IPS DF 4.7 (cell line): ENCODE data around the gene CPNE2.

ENCODE experiments used
- DNase-seq: peaks from one replicate; pipeline ENCODE4 v3.0.0-alpha.2; 2013; ENCODE audit warnings: low spot score; ENCODE audit errors: extremely low read depth

The CPNE2 gene

DNA sequence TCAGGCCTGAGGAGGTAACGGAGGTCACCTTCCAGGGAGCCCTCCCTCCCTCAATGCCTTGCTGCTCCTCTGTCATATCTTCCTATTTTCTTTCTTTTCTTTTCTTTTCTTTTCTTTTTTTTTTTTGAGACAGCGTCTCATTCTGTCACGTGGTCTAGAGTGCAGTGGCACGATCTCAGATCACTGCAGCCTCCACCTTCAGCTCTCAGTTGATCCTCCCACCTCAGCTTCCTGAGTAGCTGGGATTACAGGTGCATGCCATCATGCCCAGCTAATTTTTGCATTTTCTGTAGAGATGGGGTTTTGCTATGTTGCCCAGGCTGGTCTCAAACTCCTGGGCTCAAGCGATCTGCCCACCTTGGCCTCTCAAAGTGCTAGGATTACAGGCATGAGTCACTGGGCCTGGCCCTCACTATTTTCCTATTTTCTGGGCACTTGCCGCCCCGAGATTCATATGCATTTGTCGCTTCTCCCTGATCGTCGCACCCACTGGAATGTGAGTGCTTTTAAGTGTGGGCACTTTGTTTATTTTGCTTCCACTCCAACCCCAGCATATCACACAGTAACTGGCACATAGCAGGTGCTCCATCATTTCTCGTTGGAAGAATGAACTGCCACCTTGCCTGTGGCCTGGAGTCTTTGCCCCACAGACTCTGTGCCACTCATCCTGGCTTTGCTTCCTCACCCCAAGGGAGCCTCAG lies 31.7 kb downstream of the CPNE2 start:
- no peak for DNase-seq

DNA sequence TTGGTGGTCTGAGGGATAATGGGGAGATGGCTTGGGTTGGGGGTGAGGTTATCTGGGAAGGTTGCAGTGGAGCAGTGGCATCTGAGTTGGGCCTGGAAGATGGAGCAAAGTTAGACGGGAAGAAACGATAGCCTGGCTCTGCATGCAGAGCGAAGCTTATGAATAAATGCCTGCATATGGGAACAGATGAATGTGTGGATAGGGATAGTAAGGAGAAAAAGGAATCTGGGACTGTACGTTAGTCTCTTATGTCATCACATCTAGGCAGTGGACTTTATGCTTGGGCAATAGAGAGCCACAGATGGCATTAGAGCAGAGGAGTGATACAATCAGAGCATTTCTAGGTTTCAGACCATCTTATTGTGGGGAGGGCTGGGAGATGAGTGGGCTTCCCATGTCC lies 33.0 kb downstream of the CPNE2 start:
- DNase-seq = no peak

DNA sequence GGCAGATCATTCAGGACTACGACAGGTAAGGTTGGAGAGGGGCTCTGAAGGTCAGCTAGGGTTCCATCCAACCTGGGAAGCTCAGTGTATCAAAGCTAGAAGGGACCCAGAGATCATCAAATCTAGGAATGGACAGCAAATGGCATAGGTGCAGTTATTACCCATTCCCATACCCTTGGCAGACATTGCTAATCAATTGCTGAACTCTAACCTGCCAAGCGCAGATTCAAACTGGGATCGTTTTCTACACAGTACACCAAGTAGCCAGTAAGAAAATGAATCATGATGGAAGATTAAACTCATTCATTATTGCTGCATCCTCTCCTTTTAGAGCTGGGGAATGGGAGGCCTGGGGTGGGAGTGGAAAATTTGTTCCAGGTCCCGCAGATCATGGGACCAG lies 33.6 kb downstream of the CPNE2 start:
- no peak for DNase-seq

DNA sequence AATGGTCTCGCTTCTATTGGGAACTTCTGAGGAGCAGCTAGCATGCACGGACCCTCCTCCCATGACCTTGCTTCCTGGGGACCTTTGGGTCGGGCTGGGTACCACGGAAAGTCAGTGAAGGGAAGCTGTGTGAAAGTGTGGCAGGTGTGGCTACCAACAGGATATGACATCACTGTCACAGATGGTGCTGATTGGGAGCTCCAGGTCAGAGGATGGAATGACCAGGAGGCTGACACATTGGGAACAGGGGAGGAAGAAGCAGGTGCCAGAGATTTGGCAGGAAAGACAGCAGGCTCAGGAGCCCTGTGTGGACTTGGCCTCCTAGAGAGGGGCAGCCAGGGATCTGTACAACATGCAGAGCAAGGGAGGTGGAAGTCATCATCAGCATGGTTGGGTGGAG lies 34.0 kb downstream of the CPNE2 start:
- DNase-seq = no peak

DNA sequence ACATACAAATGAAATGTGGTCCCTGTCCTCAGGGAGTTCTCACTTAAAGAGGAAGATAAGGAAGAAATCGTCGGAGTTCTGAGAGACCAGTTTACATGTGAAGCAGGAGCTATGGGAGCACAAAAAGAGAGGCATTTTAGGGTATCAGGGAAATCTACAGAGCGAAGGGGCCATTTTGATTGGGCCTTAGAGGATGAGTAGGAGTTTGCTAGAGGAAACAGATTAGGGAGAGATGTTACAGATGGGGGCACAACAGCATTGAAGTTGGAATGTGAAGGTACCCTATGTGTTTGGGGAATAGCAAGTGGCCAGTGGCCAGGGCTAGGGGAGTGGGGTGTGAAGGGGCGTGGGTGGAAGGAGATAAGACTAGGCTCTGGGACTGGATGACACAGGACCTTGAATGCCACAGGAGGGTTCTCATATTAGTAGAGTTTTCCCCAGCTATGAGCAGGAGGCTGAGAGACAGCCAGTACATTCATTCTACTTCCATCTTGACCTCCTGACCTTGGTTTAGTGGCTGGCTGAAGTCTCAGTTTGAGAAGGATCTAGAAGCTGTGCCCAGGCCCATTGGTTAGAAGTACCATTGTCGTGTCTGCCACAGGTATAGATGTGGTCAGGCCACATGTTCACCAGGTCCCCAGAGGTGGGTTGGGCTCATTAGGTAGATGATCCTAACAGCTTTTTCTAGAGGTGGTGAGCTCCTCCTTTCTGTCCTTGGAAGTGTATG lies 34.8 kb downstream of the CPNE2 start:
- no peak for DNase-seq

DNA sequence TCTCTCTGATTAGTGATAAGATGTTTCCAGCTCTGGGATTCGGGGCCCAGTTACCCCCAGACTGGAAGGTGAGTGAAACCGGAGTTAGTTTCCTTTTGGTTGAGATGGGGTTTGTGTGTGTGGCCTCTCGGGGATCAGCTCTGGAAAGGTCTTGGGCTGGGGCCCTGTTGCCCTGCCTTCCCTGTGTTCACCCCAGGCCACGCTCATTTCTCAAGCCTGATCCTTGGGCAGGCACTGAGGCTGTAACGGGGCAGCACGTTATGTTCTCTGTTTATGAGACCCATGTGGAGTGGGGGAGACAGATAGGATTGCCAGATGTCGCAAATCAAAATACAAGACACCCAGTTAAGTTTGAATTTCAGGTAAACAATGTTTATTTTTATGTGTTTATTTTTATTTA lies 35.5 kb downstream of the CPNE2 start:
- DNase-seq = no peak

DNA sequence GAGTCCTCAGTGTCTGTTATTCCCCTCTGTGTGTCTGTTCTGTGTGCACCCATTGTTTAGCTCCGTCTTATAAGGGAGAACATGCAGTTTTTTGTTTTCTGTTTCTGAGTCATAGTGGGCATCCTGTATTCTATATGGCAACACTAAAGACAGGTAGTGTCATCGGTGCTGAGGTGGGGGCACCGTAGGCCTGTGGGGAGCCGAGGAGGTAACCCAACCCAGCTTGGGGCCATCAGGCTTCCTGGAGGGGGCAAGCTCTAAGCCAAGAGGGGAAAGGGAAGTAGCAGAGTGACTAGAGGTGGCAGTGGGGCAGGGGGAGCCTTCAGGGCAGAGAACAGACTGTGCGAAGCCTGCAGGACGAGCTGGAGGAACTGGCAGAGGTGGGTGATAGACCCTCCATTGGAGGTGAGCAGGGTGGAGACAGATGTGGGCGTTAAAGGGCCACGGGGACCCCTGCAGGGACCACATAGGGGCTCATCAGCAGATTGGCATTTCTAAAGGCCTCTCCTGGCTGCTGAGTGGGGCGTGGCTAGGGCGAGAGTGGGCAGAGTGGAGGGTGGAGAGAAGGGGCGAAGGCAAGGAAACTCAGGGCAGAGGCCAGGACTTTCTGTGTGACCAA lies 36.5 kb downstream of the CPNE2 start:
- DNase-seq = no peak

DNA sequence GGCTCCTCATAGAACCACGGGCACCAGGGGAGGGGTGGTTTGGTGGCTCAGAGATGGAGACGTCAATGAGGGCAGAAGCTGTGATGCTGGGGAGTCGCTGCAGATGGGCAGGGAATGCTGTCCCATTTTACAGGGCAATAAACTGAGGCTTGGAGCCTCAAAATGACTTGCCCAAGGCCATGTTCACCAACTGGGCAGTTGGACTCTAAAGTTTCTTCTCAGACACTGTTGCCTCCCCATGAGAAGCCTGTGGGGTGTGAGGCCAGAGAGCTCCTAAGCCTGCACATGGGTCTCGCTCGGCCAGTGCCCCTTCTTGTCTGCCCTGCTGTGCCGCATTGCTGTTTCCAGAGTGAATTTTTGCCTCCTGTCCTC lies 38.6 kb downstream of the CPNE2 start:
- no peak for DNase-seq

DNA sequence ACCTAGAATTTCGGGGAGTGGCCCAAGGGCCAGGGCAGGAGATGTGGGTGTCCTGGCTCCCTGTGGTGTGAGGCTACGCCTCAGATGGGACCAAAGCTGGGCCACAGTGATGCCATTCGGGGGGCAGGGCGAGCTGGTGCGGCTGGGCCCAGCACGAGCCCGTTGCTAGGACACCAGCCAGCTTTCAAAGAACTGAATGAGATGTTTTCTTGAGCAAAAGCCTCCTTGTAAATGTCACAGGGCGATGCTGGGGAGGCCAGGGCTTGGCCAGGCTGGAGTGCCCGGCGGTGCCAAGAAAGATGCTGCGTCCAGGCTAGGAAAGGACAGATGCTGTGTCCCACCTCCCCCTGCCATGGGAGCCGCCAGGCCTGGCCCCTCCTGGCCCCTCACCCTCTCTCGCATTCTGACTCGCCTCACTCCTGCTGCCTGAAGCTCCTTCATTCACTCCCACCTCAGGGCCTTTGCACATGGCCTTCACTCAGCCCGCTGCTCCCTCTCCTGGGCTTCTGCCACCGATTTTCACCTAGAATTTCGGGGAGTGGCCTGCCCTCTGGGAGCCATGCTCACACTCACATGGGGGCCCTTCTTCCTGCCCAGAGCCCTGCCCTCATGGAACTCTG lies 39.1 kb downstream of the CPNE2 start:
- no peak for DNase-seq

DNA sequence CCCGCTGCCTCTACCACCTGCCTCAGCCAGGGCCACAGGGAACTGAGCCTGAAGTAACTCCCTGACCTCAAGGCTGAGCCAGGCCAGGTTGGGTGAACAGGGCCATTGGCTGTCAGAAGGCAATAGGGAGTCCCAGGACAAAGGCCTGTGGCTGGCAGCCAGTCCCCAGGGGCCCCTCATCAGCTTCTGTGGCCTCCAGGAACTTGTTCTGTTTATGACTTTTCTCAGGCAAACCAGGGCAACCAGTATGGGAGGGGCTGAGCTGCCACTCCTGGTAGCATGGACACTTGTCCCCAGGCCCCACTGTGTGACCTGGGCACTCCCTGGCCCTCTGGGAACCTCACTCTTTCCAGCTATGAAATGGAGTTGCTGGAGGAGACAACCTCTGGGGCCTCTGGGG lies 40.1 kb downstream of the CPNE2 start:
- DNase-seq = no peak

DNA sequence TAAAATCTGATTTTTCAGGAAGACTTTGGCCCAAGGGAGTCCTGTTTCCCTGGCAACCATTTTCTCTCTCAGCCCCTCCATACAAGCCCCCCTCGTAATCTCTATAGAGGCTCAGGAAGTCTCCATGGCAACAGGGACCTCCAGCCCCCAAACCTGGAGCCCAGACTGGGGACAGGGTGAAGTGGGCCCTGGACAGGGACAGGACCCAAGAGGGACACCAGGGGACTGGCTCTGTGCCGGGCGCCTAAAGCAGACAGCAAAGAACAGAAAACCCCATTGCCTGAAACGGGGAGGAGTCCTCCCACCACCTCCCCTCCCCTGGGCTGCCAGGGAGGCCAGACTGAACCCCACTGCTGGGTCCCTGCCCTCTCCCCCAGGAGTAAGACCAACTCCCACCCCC lies 40.6 kb downstream of the CPNE2 start:
- DNase-seq = no peak

DNA sequence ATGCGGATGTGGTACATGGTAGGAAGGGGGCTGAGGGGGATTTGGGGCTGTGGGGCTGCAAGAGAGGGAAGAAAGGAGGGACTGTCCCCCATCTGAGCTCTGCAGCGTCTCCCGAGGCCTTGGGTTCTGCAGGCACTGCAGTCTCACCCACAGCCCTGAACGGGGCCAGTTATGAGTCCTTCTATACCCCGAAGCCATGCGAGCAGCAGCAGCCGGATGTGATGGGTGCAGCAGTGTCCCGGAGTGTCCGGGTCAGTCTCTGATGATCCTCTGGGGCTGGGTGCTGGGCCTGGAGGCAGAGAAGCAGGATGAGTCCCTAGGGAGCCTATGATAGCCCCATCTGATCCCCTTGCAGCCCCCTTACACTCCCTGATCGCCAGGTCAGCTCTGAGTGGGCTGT lies 41.5 kb downstream of the CPNE2 start:
- no peak for DNase-seq

DNA sequence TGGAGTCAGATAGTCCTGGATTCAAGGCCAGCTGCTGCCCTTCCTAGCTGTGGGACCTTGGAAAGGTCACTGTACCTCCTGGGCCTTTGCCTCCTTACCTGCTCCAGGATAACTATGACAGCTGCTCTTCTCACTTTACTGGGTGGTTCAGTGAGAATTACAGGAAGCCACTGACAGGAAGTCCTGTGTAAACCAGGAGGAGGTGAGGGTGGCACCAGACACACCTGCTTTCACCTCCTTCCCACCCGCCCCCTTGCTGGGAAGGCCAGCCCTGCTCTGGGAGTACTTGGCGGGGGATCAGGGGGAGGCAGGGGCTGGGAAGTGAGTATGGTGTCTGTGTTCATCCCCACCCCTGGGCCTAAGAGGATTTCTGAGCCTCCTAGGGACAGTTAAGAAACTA lies 42.6 kb downstream of the CPNE2 start:
- DNase-seq = no peak

DNA sequence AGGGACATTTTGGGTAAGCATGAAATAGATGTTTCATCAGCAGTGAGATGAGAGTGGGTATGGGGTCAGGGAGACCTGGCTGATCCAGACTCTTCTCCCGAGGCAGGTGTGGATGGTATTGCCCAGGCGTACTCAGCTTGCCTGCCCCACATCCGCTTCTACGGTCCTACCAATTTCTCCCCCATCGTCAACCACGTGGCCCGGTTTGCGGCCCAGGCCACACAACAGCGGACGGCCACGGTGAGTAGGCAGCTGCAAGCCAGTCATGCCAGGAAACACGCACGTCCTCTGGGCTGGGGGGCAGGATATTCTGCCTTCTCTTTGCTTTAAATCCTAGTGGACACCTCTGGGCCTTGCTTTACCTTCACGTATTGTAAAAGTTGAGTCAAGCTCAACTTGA lies 44.7 kb downstream of the CPNE2 start:
- no peak for DNase-seq

DNA sequence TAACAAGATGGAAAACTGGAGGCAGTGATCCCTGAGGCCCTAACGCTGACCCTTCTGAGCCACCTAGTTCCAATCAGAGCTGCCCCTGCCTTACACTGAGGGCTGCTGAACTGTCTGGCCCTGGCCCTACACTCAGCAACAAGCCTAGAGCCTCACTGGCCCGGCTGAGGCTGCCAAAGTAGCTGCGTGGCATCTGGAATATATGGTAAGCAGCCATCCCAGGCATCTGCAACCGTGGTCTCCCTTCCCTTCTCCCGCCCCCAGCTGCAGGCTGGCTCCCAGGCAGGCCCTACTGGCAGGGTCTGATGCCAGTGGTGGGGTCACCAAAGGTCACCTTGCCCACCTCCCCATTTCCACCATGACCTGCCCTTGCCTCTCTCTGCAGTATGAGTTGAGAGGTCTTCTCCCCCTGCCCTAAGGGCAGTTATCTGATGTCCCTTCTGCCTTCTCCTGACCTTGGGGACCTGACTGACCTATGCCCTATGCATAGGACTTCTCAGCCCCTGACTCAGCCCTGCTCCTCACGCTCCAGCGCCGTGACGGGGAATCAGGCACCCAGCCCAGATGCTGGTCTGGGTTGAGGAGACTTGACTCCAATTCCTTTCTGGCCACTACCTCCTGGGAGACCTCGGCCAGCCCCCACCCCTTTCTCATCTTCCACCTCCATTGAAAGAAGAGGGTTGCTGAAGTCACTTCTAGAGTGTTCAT lies 45.3 kb downstream of the CPNE2 start:
- DNase-seq = no peak

DNA sequence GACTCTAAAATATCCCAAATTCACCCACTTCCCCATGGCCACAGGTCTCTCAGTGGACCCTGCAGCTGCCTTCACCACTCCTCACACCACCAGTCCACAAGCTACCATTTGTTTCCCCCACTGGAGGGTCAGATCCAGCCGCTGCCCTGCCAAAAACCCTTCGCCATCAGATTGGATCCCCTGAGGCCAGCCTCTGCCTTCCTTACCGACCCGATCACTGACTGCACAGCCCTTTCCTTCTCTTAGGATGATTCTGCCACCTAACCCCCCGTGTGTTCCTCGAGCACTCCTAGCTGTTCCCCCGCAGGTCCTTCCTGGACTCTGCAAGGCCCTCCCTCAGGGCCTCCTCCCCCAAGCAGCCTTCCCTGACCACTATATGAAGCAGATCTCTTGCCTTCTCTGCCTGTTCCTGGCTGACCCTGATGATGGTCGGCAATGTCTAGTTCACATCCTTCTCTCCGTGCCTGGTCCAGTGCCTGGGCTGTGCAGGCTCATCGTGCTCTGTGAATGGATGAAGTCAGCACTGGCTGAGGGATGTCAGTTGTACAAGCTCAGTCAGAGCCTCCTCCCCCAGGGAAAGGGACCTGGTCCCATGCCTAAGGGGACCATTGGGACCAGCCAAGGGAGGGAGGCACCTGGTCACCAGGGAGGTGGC lies 46.0 kb downstream of the CPNE2 start:
- DNase-seq = no peak

DNA sequence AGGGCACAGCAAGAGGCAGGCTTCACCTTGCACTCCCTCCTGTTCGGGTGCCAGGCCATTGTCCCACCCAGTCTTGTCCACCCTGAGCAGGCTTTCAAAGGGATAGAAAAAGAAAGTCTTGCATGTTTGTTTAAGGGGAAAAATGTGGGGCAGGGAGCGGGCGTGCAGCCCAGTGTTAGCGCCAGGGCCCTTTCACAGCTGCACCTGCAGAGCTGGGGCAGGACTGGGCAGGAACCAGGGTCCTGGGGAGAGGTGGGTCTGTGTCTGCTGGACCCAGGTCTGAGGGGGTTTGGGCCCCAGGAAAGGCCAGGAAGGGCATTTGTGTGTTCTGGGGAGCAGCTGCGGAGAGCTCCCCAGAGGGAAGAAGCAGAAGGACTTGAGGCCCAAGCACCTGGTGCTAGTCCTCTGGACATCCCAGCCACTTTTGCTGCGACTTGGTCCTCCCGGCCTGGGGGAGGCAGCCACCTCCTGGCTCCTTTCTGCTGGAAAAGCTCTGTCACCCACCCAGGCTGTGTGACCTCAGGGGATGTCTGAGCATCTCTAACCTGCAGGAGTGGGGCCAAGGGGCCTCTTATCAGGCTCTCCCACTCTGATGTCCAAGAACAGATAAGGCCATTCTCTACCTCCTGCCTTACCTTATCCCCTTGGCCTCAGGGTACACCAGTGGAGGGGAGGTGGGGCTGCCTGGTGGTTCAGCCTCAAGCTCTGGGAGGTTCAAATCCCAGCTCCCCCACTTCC lies 48.7 kb downstream of the CPNE2 start:
- DNase-seq = no peak

DNA sequence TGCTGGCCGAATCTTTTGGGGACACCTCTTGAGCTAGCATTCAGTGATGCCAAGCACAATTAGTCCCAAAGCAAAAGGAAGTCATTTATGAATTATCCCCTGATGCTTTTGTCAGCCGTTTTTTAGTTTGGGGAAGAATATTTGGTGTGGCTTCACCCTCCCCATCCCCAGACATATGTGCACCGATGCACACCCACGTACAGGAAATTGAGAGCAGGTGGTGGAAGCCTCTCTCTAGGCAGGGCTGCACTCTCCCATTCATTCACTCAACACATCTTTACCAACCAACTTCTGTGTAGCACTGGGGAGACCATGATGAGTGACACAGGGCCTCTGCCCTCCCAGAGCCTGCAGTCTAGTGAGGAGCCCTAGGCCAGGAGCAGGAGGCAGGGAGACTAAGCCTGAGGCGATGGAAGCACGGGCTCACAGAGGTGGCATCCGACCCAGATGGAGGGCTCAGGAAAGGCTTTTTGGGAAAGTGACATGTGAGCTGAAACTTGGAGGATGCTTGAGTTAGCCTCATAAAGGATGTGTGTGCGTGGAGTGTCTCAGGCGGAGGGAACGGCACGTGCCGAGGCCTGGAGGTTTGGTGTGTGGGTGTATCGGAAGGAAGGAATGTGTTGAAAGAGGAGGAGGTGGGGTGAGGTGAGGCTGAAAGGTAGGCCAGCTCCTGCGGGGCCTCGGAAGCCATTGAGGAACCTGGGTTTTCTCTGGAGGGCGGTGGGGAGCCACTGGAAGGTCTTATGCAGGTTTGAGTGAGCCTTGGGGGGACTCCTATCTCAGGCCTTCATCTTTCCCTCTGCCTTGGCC lies 49.6 kb downstream of the CPNE2 start:
- DNase-seq = no peak

DNA sequence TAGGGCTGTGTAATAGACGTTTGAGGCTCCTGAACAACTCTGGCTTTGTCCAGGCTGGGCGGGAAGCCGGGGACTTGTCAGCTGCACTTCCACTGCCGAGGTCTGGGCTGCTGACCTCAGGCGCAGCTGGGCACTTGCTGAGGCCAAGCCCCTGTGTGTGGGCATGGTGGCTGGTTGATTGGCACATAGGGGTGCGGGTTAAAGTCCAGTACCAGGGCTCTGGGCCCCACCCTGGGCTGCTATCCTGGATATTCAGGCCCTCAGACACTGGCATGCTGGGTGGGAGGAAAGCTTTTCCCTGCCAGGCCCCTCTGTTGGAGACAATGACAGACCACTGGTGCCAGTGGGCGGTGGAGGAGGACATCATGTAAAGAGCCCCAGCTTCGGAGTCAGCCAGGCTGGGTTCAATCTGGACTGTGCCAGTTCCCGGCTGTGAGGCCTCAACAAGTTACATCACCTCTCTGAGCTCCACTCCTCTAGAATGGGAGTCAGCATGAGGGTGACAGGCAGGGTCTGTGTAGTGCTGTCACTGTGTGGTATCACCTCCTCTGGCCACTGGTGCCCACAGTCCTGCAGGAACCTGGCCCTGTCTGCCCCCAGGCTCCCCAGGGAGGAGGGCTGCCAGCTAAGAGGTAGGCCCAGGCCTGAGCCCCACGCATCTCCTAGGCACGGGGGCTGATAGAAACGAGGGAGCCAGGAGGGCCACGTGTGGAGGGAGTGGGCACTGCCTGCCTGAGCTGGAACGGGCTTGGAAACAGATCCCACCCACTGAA lies 51.0 kb downstream of the CPNE2 start:
- no peak for DNase-seq
